Stimulated activated CD4-positive, alpha-beta T cell treated with anti-CD3 and anti-CD28 coated beads, Interleukin-1b, Interleukin-23, amount 100 ng/mL, for 48 hours (primary cell): ENCODE results near the gene UACA.

ENCODE experiments used
- DNase-seq: peaks from one replicate; pipeline ENCODE4 v3.0.0-alpha.2; 2020

UACA gene

GRCh38 chr15:70659662-70660061, 103.7 kb downstream of the UACA start:
- no peak for DNase-seq

DNA sequence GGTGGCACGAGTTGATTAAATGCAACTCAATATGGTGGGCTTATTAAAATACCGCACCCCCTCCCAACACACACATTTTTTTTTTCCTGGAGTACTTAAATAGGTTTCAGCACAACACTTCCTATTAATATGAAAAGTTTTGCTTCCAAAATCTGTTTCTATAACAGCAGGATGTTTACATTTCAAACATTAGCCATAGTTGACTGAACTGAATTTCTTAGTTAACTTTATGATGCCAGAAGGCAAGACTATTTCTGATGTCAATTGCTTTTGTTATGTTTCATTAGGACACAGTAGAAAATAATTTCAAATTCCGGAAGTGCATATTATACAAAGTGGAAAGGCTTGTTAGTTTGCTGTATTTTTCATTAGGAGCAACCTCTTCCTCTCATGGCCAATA, 104.7 kb downstream of the UACA start:
- DNase-seq = no peak

DNA sequence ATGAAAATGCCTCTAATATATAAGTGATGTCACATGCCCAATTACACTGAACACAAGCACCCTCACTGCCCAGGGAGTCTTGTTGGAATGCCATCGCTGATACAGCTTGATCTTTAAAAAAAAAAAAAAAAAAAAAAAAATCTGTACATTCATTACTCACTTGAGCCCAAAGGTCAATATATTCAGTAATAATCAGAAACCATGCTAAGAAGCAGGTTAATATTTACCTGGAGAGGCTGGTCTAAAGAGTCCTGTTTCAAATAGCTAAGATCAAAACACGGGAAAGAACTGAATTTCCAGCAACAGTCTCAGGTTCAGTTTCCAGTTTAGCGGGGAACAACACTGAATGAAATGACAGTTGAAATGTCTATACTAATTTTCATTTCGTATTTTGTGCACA, 109.9 kb downstream of the UACA start:
- no peak for DNase-seq

DNA sequence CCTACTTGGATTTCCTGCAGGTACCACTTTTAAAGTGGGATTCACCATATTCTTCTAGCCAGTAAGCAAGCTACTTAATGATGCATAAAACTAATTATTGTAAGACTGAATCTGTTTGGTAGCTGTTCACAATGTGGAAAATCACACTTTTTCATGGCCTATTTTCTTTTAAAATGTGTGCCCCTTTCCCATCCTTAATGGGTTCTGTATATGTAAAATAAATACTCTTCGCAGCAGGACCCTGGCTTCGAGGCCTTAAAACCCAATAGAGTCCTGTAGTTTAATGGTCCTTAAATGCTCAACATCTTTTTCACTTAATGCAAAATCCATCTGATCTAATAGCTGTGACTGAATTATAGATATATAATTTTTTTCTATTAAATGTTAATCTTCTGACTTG, 111.0 kb downstream of the UACA start:
- no peak for DNase-seq

GRCh38 chr15:70651303-70651845, 112.0 kb downstream of the UACA start:
- no peak for DNase-seq

DNA sequence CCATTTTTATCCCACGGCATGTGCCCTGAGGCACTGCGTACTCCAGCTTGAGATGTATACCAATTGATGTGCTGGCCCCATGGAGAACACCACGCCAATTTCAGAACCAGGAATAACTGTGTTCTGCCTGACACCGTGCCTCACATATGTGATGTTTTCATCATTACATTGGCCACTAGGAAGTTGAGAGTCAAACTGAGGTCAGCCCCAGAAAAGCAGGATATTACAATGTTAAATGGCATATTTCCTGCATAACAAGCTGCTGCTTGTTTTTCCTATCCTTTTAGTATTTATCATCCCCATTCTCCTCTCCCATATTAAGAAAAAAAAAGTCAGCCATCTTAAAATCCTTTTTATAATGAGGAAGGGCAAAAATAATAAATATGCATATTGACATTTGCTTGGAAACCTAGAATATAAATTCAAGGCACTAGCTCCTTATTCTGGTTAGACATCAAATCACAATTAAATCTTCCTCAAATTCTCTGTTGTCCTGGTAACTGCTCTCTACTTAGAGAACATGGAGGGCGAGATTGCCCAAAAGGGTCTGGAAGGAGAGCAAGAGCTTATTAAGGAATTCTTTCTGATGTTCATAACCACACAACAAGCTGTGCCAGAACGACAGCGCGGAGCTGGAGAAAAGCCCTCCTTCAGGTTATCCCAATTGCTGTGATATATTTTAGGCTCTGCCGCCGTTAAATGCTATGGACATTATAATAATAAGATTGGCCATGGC, 112.6 kb downstream of the UACA start:
- DNase-seq = no peak

- DNase-seq = no peak
Observed at GRCh38 chr15:70647396-70647795, 116.0 kb downstream of the UACA start.

- DNase-seq = no peak
Observed at GRCh38 chr15:70646169-70646568, 117.2 kb downstream of the UACA start.

GRCh38 chr15:70643783-70644125, 119.6 kb downstream of the UACA start:
- no peak for DNase-seq

DNA sequence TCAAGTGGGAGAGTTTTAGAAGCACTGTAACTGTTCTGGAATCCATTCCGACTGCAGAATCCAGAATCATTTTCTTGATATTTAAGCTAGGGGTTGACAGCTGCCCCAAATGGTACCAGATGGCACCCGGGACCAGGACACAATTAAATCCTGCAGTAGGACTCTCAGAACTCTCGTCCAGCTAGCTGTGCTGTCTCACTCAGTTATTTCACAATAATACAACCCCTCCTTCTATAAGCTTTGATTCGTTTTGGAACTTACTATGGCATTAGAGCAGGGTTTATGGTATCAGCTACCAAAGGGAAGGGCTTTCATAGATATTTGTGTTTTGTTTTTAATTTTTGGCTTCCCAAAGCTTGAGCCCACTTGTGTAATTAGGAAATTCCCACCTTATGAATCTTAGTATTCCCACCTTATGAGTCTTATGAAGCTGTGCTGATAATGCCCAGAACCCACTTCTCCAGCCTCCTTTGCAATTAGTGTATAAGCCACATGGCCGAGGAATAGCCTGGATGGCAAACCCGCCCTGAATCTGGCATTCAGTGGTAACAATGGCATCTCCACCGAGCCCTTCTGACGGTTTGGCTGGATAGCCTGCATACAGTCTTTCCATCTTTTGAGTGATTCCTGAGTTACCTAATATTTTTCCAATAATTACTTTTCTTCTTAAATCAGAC, 120.1 kb downstream of the UACA start:
- DNase-seq = no peak

- no peak for DNase-seq
Observed at GRCh38 chr15:70636540-70637165, 126.7 kb downstream of the UACA start.

- no peak for DNase-seq
Observed at GRCh38 chr15:70635895-70636294, 127.5 kb downstream of the UACA start.

DNA sequence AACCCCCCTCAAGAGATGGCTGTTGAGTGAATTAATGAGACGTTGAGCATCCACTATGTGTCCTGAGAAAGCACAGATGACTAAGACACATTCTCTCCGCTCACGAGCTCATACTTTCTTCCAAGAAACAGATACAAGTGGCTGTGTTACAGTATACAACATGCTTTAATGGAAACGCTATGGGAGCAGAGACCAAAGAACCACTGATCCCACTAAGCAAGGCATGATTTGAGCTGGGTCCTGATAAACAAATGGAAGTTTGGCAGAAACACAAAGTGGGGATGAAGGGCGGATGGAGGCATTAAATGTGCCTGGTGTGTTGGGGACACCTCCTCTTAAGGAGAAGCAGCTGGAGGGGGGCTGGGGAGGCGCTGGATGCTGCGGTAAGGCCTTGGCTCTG, 129.4 kb downstream of the UACA start:
- DNase-seq = no peak

DNA sequence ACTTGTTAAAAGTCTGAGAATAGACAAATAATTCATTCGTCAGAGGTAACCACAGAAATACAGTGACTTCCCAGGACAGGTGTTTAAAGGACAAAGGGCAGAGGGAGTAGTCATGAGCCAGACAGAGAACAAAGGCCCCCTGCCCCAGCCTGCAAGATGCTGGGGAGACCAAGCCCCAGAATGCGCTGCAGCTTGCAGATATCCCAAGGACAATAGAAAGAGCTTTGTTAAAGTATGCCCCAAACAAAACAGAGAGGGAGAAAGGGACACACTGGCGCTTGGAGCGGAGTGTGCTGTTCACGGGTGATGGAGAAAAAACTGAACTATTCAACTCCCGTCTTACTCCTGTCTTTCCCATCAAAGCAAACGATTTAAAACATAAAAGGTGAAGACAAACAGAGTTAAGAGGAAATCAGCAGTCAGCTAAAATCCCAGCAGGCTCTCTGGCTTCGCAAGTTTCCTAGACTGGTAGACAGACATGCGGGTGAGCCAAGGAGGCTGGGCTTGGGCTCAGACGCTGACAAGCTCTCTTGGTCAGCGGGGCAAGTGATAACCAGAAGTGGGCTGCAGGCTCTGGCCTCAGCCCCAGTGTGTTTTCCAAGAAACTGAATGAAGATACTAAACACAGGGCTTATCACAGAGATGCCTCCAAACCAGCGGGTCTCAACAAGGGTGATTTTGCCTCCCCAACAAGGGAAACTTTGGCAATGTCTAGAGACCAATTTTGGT, 130.1 kb downstream of the UACA start:
- no peak for DNase-seq

GRCh38 chr15:70632491-70633102, 130.8 kb downstream of the UACA start:
- DNase-seq = no peak

- DNase-seq = no peak
Observed at GRCh38 chr15:70632079-70632478, 131.3 kb downstream of the UACA start.

DNA sequence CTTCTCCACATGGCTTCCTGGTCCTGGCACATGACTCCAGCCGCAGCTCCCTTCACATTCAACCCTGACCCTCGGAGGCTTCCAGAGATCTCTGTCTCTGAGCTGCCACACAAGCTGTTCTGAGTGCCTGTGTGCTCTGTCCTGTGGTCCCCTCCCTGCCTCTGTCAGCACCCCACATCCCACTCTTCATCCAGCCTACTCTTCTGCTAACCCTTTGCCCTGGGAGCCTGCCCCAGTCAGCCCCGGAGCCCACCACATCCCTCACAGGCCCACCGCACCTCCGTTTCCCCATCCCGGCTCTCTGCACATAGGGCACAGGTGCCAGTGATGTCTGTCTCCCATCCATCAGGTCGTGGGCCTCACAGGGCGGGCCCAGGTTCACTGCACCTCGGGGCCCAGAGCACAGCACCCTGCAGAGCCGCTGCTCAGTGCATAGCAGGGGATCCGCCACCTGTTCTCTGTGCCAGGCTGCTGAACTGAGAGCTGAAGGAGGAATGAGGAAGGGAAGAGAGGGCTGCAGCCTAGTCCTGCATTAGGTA, 133.6 kb downstream of the UACA start:
- no peak for DNase-seq

- DNase-seq = no peak
Observed at GRCh38 chr15:70628549-70628896, 134.8 kb downstream of the UACA start.

DNA sequence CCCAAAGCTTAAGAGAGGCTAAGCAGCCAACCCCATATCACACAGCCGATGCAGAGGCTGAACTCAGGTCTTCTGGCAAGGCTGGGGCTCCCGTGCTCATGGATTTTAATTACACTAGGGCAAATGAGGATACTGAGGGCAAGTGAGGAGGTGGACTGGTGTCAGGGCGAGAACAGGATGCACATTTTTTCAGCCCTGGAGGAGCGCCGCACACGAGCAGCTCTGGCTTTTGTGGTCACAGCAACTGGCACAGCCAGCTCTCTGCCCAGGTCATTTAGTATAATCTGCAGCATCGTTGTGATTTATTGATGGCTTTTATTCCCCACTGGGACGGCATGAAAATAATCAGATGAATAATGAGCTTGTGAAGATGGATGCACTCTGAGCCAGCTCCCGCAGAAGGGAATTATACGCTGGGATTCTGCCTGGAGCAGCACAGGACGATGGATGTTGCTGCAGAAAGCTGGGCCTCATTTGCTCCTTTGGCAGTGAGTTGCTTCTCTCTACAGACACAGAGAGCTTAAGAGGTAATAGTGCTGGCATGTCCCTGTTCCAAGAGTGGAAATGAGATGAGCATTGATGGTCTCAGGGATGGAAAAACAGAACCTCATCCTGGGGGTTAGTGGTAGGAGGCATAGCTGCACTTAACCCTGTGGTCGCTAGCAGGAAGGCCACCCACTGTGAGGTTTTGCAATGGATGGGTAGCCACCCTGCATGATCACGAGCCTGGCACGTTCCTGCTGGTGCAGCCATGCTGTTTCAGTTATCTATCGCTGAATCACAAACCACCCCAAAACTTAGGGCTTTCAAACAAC, 135.4 kb downstream of the UACA start:
- no peak for DNase-seq

GRCh38 chr15:70627322-70627721, 136.0 kb downstream of the UACA start:
- DNase-seq = no peak

DNA sequence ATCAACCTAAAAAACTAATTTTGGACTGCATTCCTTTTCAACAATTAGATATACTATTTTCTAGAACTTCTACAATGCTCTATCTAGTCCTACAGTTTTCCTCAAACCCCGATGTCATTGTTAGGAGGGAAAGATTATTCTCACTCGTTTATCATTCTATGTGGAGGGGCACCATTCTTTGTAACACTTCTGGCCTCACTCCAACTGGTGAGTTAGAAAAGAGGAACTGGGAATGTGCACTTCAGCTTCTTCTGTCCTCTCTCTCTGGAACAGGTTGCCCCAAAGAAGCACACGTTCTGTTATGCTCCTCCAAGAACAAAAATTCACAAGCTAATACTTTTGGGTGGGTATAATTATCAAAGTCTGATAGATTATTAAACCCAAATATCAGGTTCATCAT, 137.9 kb downstream of the UACA start:
- no peak for DNase-seq

DNA sequence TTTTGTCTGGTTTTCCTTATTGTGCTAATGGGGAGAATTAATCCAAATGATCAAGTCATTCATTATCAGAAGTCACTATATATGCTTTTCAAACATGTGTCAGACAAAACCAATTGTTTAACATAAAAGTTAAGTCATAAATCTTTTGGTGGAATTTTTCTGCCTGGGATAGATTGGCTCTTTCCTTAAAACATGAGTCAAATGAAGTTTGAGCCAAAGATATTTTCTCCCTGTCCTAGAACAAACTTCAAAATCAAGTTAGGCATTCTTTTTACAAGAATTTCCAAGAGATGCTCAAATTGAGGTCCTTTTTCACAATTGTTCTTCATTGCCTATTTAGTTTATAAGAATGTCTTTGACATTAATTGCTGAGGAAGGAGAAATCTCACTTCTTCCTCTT, 138.3 kb downstream of the UACA start:
- no peak for DNase-seq
